ENCODE measurements around the gene PARD6G. TPM values are rescaled to one million over a fixed set of nuclear protein-coding genes. Genes with fewer than 3 reads are reported as not detected.

PARD6G gene
- total and polyA plus RNA-seq, 9 donors, result 8.2 to 16.7 (median 12.5) TPM

- H3K4me1 ChIP-seq (ENCODE audit: insufficient read depth), result no peaks in the 10 kb centered on the region
- 88 to 98% (median 98%) methylated on average over 1 of the region's 1 CpG for WGBS, 3 donors
- no peaks in the 10 kb centered on the region for H3K9me3 ChIP-seq
- intact Hi-C loops (cut with DNase I), result no loop called here
- H3K4me3 ChIP-seq, result no peak overlapping the region
- no peak overlapping the region for H3K27ac ChIP-seq
- H3K27me3 ChIP-seq, result no peaks in the 10 kb centered on the region
- DNase-seq, result no peak
- H3K36me3 ChIP-seq, result no peaks in the 10 kb centered on the region
- TF ChIP-seq EP300 (IDR thresholded peaks at IDR 0.05) (no peak), POLR2A (IDR thresholded peaks at IDR 0.05) (no peak)
- TF ChIP-seq, protein P1, sequence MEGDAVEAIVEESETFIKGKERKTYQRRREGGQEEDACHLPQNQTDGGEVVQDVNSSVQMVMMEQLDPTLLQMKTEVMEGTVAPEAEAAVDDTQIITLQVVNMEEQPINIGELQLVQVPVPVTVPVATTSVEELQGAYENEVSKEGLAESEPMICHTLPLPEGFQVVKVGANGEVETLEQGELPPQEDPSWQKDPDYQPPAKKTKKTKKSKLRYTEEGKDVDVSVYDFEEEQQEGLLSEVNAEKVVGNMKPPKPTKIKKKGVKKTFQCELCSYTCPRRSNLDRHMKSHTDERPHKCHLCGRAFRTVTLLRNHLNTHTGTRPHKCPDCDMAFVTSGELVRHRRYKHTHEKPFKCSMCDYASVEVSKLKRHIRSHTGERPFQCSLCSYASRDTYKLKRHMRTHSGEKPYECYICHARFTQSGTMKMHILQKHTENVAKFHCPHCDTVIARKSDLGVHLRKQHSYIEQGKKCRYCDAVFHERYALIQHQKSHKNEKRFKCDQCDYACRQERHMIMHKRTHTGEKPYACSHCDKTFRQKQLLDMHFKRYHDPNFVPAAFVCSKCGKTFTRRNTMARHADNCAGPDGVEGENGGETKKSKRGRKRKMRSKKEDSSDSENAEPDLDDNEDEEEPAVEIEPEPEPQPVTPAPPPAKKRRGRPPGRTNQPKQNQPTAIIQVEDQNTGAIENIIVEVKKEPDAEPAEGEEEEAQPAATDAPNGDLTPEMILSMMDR (IDR thresholded peaks at IDR 0.05), result no peak
These were observed 112.2 kb downstream of the PARD6G start for GRCh38 chr18:80135136-80135535.

- 39 to 57% (median 45%) methylated on average over 1 of the region's 1 CpG for WGBS, 3 donors
- Histone ChIP-seq H3K27me3 (no peaks in the 10 kb centered on the region), H3K36me3 (no peaks in the 10 kb centered on the region), H3K4me1 (ENCODE audit: insufficient read depth) (no peaks in the 10 kb centered on the region), H3K27ac (no peak overlapping the region), H3K4me3 (no peak overlapping the region), H3K9me3 (no peaks in the 10 kb centered on the region)
- intact Hi-C loops (cut with DNase I), result no loop called here
- TF ChIP-seq, protein P1 (IDR thresholded peaks at IDR 0.05), result no peak
- TF ChIP-seq POLR2A (IDR thresholded peaks at IDR 0.05), result no peak
- TF ChIP-seq EP300 (IDR thresholded peaks at IDR 0.05), result no peak
- no peak for DNase-seq
These were observed 114.2 kb downstream of the PARD6G start for GRCh38 chr18:80133124-80133523.

DNA sequence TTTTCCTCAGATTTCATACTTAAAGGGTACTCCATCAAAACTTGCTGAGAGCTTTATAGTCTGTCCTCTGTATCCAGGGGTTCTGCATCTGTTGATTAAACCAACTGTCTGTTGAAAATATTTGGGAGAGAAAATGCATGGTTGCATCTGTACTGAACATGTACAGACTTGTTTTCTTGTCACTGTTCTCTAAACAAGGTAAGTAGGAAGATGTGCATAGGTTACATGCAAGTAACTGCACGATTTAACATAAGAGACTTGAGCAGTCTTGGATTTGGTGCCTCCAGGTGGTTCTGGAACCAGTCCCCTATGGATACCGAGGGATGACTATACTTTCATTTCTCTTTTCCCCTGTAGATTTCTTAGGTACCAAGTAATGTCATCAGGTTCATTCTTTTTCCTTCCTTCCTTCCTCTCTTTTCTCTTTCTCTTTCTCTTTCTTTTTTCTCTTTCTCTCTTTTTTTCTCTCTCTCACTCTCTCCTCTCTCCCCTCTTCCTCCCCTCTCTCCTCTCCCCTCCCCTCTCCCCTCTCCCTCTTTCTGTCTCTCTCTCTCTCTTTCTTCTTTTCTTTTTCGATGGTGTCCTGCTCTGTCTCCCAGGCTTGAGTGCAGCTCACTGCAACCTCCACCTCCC lies 115.0 kb downstream of the PARD6G start:
- TF ChIP-seq POLR2A (IDR thresholded peaks at IDR 0.05), result no peak
- no peak for TF ChIP-seq EP300 (IDR thresholded peaks at IDR 0.05)
- TF ChIP-seq, protein P1 (IDR thresholded peaks at IDR 0.05), result no peak
- Histone ChIP-seq H3K36me3 (no peaks in the 10 kb centered on the region), H3K4me1 (ENCODE audit: insufficient read depth) (no peaks in the 10 kb centered on the region), H3K27ac (no peak overlapping the region), H3K27me3 (no peaks in the 10 kb centered on the region), H3K9me3 (no peaks in the 10 kb centered on the region), H3K4me3 (no peak overlapping the region)
- WGBS, 3 donors, result 89 to 95% (median 94%) methylated on average over 3 of the region's 3 CpGs
- intact Hi-C loops (cut with DNase I), result no loop called here
- no peak for DNase-seq

GRCh38 chr18:80130555-80130954 lies 116.8 kb downstream of the PARD6G start:
- Histone ChIP-seq H3K4me3 (no peak overlapping the region), H3K36me3 (no peaks in the 10 kb centered on the region), H3K27me3 (no peaks in the 10 kb centered on the region), H3K27ac (no peak overlapping the region), H3K9me3 (no peaks in the 10 kb centered on the region), H3K4me1 (ENCODE audit: insufficient read depth) (no peaks in the 10 kb centered on the region)
- WGBS, 3 donors, result 72 to 93% (median 91%) methylated on average over 5 of the region's 5 CpGs
- no peak for DNase-seq
- no peak for TF ChIP-seq EP300 (IDR thresholded peaks at IDR 0.05)
- TF ChIP-seq, protein P1 (IDR thresholded peaks at IDR 0.05), result no peak
- TF ChIP-seq POLR2A (IDR thresholded peaks at IDR 0.05), result no peak
- intact Hi-C loops (cut with DNase I), result no loop called here
